Measurements from ENCODE around the gene ADD3.
"Not testable (repeated sequence)": the region's sequence is repeated elsewhere in the genome, so short reads cannot be mapped to it uniquely, and the experiment has no call there.

Gene ADD3

GRCh38 chr10:110115784-110116520 lies 108.2 kb downstream of the ADD3 start:
- Histone ChIP-seq H3K4me1 (peaks cover 0 to 20% (median 4%) of the 10 kb centered on the region in 4 donors), H3K9me3 (no peaks in the 10 kb centered on the region), H3K36me3 (peaks cover 9 to 45% (median 20%) of the 10 kb centered on the region in 3 donors), H3K27ac (no peak overlapping the region), H3K4me3 (no peak overlapping the region), H3K27me3 (no peaks in the 10 kb centered on the region)
- no peak for DNase-seq
- TF ChIP-seq, protein P1, sequence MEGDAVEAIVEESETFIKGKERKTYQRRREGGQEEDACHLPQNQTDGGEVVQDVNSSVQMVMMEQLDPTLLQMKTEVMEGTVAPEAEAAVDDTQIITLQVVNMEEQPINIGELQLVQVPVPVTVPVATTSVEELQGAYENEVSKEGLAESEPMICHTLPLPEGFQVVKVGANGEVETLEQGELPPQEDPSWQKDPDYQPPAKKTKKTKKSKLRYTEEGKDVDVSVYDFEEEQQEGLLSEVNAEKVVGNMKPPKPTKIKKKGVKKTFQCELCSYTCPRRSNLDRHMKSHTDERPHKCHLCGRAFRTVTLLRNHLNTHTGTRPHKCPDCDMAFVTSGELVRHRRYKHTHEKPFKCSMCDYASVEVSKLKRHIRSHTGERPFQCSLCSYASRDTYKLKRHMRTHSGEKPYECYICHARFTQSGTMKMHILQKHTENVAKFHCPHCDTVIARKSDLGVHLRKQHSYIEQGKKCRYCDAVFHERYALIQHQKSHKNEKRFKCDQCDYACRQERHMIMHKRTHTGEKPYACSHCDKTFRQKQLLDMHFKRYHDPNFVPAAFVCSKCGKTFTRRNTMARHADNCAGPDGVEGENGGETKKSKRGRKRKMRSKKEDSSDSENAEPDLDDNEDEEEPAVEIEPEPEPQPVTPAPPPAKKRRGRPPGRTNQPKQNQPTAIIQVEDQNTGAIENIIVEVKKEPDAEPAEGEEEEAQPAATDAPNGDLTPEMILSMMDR (IDR thresholded peaks at IDR 0.05) = no peak
- intact Hi-C loops (cut with DNase I; ENCODE audit: low total_unique reads) = no loop called here

- Histone ChIP-seq H3K36me3 (peaks cover 0 to 41% (median 9%) of the 10 kb centered on the region in 3 donors), H3K27me3 (no peaks in the 10 kb centered on the region), H3K4me3 (no peak overlapping the region), H3K27ac (peak overlapping the region; percentile 26 to 39), H3K4me1 (peaks cover 0 to 20% (median 4%) of the 10 kb centered on the region in 4 donors), H3K9me3 (no peaks in the 10 kb centered on the region)
- intact Hi-C loops (cut with DNase I; ENCODE audit: low total_unique reads) = no loop called here
- TF ChIP-seq, protein P1 (IDR thresholded peaks at IDR 0.05) = no peak
- DNase-seq = no peak
These were observed 111.3 kb downstream of the ADD3 start for GRCh38 chr10:110118891-110119621.

- Histone ChIP-seq H3K4me3 (no peak overlapping the region), H3K9me3 (no peaks in the 10 kb centered on the region), H3K27ac (no peak overlapping the region), H3K4me1 (peaks cover 0 to 13% (median 4%) of the 10 kb centered on the region in 4 donors), H3K27me3 (no peaks in the 10 kb centered on the region), H3K36me3 (peaks cover 7 to 49% (median 7%) of the 10 kb centered on the region in 3 donors)
- TF ChIP-seq, protein P1 (IDR thresholded peaks at IDR 0.05) = no peak
- DNase-seq = no peak
- intact Hi-C loops (cut with DNase I; ENCODE audit: low total_unique reads) = no loop called here
These were observed 115.8 kb downstream of the ADD3 start for GRCh38 chr10:110123594-110123993.

GRCh38 chr10:110129490-110129889 lies 121.7 kb downstream of the ADD3 start:
- no peaks in the 10 kb centered on the region for H3K9me3 ChIP-seq
- no peak overlapping the region for H3K4me3 ChIP-seq
- H3K36me3 ChIP-seq = peaks cover 27 to 66% (median 28%) of the 10 kb centered on the region in 3 donors
- intact Hi-C loops (cut with DNase I; ENCODE audit: low total_unique reads) = no loop called here
- TF ChIP-seq, protein P1 (IDR thresholded peaks at IDR 0.05) = no peak
- H3K27me3 ChIP-seq = no peaks in the 10 kb centered on the region
- H3K27ac ChIP-seq = no peak overlapping the region
- DNase-seq = no peak
- no peaks in the 10 kb centered on the region for H3K4me1 ChIP-seq

DNA sequence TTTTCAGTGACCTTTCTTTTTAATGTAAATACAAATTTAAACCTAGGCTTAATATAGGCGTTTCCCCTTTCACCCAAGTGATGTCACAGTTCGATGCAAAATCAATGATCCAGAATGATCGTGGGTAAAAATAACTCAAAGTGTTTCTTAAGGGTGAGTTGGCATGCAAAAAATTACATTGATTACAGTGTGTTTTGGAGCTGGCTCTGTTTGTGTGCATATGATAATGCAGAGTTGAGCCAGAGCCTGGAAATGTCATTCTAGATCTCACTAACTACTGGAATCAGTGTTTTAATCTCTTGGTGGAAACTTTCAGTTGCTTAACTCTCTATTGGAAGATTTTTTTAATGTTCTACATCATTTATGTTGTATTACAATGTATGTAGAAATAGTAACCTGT lies 127.1 kb downstream of the ADD3 start:
- Histone ChIP-seq H3K27me3 (no peaks in the 10 kb centered on the region), H3K36me3 (peaks cover 21 to 36% (median 25%) of the 10 kb centered on the region in 3 donors), H3K27ac (no peak overlapping the region), H3K4me1 (peaks cover 0 to 9% (median 3%) of the 10 kb centered on the region in 4 donors), H3K9me3 (no peaks in the 10 kb centered on the region), H3K4me3 (no peak overlapping the region)
- intact Hi-C loops (cut with DNase I; ENCODE audit: low total_unique reads) = loop anchor here (5.0 to 10.0 kb wide), 4 partner anchors 92 to 250 kb away; partner anchors contain the start of gene SMNDC1
- DNase-seq = no peak
- TF ChIP-seq, protein P1 (IDR thresholded peaks at IDR 0.05) = no peak

- not testable (repeated sequence) for H3K4me1 ChIP-seq, DNase-seq, H3K4me3 ChIP-seq, H3K27me3 ChIP-seq, H3K9me3 ChIP-seq, H3K27ac ChIP-seq
- intact Hi-C loops (cut with DNase I; ENCODE audit: low total_unique reads) = loop anchor here (5.0 to 10.0 kb wide), 4 partner anchors 91 to 251 kb away; partner anchors contain the start of gene SMNDC1
- peaks cover 15 to 28% (median 18%) of the 10 kb centered on the region in 3 donors for H3K36me3 ChIP-seq
These were observed 128.1 kb downstream of the ADD3 start for GRCh38 chr10:110135836-110136235.

Measured in tibial artery (tissue), 4 donors.